H4 (cell line): ENCODE measurements around the gene ALOXE3. TPM values are rescaled to one million over a fixed set of nuclear protein-coding genes. Genes with fewer than 3 reads are reported as not detected.

ENCODE experiments used
- DNase-seq: peaks from one replicate; pipeline ENCODE4 v3.0.0-alpha.2; 2015; ENCODE audit warnings: low spot score
- total RNA-seq: library from RNA; depleted of rRNA; stranded (reverse); fragments of >200 nt; shearing (Covaris generic); gene quantifications from 2 replicates; pipeline ENCODE4 v1.2.3, GENCODE V29; 2014; rRNA removed

The ALOXE3 gene
- not detected in 2 replicates for total RNA-seq

- no peak for DNase-seq
These were observed at the start of gene ALOXE3 for GRCh38 chr17:8117980-8118768. Gene ALOXE3, minus strand, starts transcription at chr17:8118514. Its CDS starts 524 bp downstream, at chr17:8117990.

GRCh38 chr17:8167526-8167925 lies 49.2 kb upstream of the ALOXE3 start:
- no peak for DNase-seq

GRCh38 chr17:8166731-8167130 lies 48.4 kb upstream of the ALOXE3 start:
- DNase-seq = no peak

GRCh38 chr17:8164815-8165131 lies 46.5 kb upstream of the ALOXE3 start:
- DNase-seq = no peak

- DNase-seq = no peak
These were observed 45.9 kb upstream of the ALOXE3 start for GRCh38 chr17:8163978-8164814.

- DNase-seq = no peak
These were observed 45.0 kb upstream of the ALOXE3 start for GRCh38 chr17:8162997-8163977.

- DNase-seq = peak; percentile 35
These were observed 44.1 kb upstream of the ALOXE3 start, which contains the start of gene VAMP2 for GRCh38 chr17:8162233-8162996. Gene VAMP2, minus strand, starts transcription at chr17:8162948. Its CDS starts 69 bp downstream, at chr17:8162879.

GRCh38 chr17:8161289-8162232 lies 43.2 kb upstream of the ALOXE3 start:
- no peak for DNase-seq

GRCh38 chr17:8160741-8161221 lies 42.5 kb upstream of the ALOXE3 start:
- no peak for DNase-seq

- DNase-seq = no peak
These were observed 41.9 kb upstream of the ALOXE3 start for GRCh38 chr17:8160224-8160577.

GRCh38 chr17:8159459-8160223 lies 41.3 kb upstream of the ALOXE3 start:
- DNase-seq = no peak

GRCh38 chr17:8159032-8159400 lies 40.7 kb upstream of the ALOXE3 start:
- no peak for DNase-seq

GRCh38 chr17:8158267-8159031 lies 40.1 kb upstream of the ALOXE3 start:
- peak; percentile 64 for DNase-seq

GRCh38 chr17:8156246-8156992 lies 38.1 kb upstream of the ALOXE3 start:
- peak; percentile 99 for DNase-seq

- no peak for DNase-seq
These were observed 37.6 kb upstream of the ALOXE3 start for GRCh38 chr17:8155996-8156245.

- DNase-seq = no peak
These were observed 37.1 kb upstream of the ALOXE3 start for GRCh38 chr17:8155231-8155995.

- DNase-seq = no peak
These were observed 36.4 kb upstream of the ALOXE3 start for GRCh38 chr17:8154608-8155155.
